Neural progenitor cell (in vitro differentiated cells): Measurements from ENCODE around the gene SEMA3G. TPM values are rescaled to one million over a fixed set of nuclear protein-coding genes. Genes with fewer than 3 reads are reported as not detected.

Experiments used
- DNase-seq: peaks from one replicate; pipeline ENCODE4 v3.0.0-alpha.2; 2016; ENCODE audit warnings: low spot score
- H2AFZ ChIP-seq: fragments of 200-600 bp; sonication (generic); replicated peaks from 2 replicates; pipeline ENCODE4 v1.6.1; 2016; ENCODE audit warnings: antibody characterized with exemption
- H3F3A ChIP-seq: fragments of 200-600 bp; sonication (generic); 2 replicates; pipeline ENCODE4 v1.6.1; 2016; ENCODE audit warnings: antibody characterized with exemption, low read depth
- H3K27ac ChIP-seq: fragments of 200-600 bp; sonication (generic); 2 replicates; pipeline ENCODE4 v1.5.1; 2016; ENCODE audit warnings: mild to moderate bottlenecking
- H3K27me3 ChIP-seq: fragments of 200-600 bp; sonication (generic); 2 replicates; pipeline ENCODE4 v1.6.1; 2016; ENCODE audit warnings: mild to moderate bottlenecking, moderate library complexity
- H3K36me3 ChIP-seq: fragments of 200-600 bp; sonication (generic); 2 replicates; pipeline ENCODE4 v1.5.1; 2016
- H3K4me1 ChIP-seq: fragments of 200-600 bp; sonication (generic); 2 replicates; pipeline ENCODE4 v1.6.1; 2016; ENCODE audit warnings: mixed run types
- H3K4me2 ChIP-seq: fragments of 200-600 bp; sonication (generic); 2 replicates; pipeline ENCODE4 v1.6.1; 2016
- H3K4me3 ChIP-seq: fragments of 200-600 bp; sonication (generic); 2 replicates; pipeline ENCODE4 v1.5.1; 2016
- H3K79me2 ChIP-seq: fragments of 200-600 bp; sonication (generic); 2 replicates; pipeline ENCODE4 v1.6.1; 2016; ENCODE audit warnings: low read depth
- H3K9ac ChIP-seq: fragments of 200-600 bp; sonication (generic); 2 replicates; pipeline ENCODE4 v1.6.1; 2016
- H3K9me3 ChIP-seq: fragments of 200-600 bp; sonication (generic); 2 replicates; pipeline ENCODE4 v1.5.1; 2016; ENCODE audit warnings: low read depth
- H4K20me1 ChIP-seq: fragments of 200-600 bp; sonication (generic); 2 replicates; pipeline ENCODE4 v1.6.1; 2016; ENCODE audit warnings: low read depth
- H3K27ac Mint-ChIP-seq: 3 replicates; pipeline ENCODE4 v1.8.0; 2021; ENCODE audit warnings: mixed read lengths
- H3K27me3 Mint-ChIP-seq: 2 replicates; pipeline ENCODE4 v1.8.0; 2022; ENCODE audit warnings: low read depth, mild to moderate bottlenecking, inconsistent platforms, moderate library complexity, mixed read lengths; ENCODE audit not compliant: insufficient read depth
- H3K36me3 Mint-ChIP-seq: 3 replicates; pipeline ENCODE4 v1.8.0; 2021; ENCODE audit warnings: mixed read lengths
- H3K4me1 Mint-ChIP-seq: 3 replicates; pipeline ENCODE4 v1.8.0; 2021; ENCODE audit warnings: mixed read lengths
- H3K4me3 Mint-ChIP-seq: 3 replicates; pipeline ENCODE4 v1.8.0; 2021; ENCODE audit warnings: mild to moderate bottlenecking, moderate library complexity, mixed read lengths
- H3K9me3 Mint-ChIP-seq: 3 replicates; pipeline ENCODE4 v1.8.0; 2020; ENCODE audit warnings: mixed read lengths
- EZH2 ChIP-seq: fragments of 200-600 bp; sonication (generic); IDR thresholded peaks from 2 replicates; pipeline ENCODE4 v1.6.1; 2017; ENCODE audit warnings: antibody characterized with exemption, mild to moderate bottlenecking, moderate library complexity
- EZH2phosphoT487 ChIP-seq: fragments of 200-600 bp; sonication (generic); IDR thresholded peaks from 2 replicates; pipeline ENCODE4 v1.6.1; 2017; ENCODE audit warnings: antibody characterized with exemption
- total RNA-seq: library from RNA; depleted of rRNA; stranded (reverse); fragments of >200 nt; gene quantifications from 2 replicates; pipeline ENCODE4 v1.2.3, GENCODE V29; 2015; ENCODE audit warnings: low replicate concordance
- TF ChIP-seq, protein P1 (sequence below): fragments of 200-600 bp; sonication (generic); IDR thresholded peaks from 2 replicates; pipeline ENCODE4 v1.5.1; 2017; ENCODE audit warnings: antibody characterized with exemption, mild to moderate bottlenecking

Gene SEMA3G
- total RNA-seq, 1 donor from 2014 or later = 0.79 TPM

DNA sequence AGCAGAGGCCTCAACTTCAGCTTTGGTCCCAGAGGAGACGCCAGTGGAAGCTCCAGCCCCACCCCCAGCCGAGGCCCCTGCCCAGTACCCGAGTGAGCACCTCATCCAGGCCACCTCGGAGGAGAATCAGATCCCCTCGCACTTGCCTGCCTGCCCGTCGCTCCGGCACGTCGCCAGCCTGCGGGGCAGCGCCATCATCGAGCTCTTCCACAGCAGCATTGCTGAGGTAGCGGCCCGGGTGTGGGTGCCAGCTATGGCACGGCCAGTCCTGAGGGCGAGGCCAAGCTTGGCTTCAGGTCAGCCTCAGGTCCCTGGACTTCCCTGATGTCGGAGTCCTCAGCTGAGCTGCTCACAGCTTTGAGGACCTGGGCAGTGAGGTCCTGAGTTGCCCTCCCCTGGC, 44.5 kb upstream of the SEMA3G start:
- Mint-ChIP-seq H3K4me3 (no peak overlapping the region), H3K36me3 (peaks cover 15% of the 10 kb centered on the region), H3K4me1 (peaks cover 16% of the 10 kb centered on the region), H3K27me3 (peaks cover 5% of the 10 kb centered on the region), H3K9me3 (no peaks in the 10 kb centered on the region), H3K27ac (no peak overlapping the region)
- no peak overlapping the region for H3K4me3 ChIP-seq
- H3K9me3 ChIP-seq = no peaks in the 10 kb centered on the region
- peaks cover 22% of the 10 kb centered on the region for H4K20me1 ChIP-seq
- no peak overlapping the region for H2AFZ ChIP-seq
- no peak overlapping the region for H3K9ac ChIP-seq
- TF ChIP-seq EZH2phosphoT487 = no peak
- no peak for TF ChIP-seq EZH2
- TF ChIP-seq, protein P1, sequence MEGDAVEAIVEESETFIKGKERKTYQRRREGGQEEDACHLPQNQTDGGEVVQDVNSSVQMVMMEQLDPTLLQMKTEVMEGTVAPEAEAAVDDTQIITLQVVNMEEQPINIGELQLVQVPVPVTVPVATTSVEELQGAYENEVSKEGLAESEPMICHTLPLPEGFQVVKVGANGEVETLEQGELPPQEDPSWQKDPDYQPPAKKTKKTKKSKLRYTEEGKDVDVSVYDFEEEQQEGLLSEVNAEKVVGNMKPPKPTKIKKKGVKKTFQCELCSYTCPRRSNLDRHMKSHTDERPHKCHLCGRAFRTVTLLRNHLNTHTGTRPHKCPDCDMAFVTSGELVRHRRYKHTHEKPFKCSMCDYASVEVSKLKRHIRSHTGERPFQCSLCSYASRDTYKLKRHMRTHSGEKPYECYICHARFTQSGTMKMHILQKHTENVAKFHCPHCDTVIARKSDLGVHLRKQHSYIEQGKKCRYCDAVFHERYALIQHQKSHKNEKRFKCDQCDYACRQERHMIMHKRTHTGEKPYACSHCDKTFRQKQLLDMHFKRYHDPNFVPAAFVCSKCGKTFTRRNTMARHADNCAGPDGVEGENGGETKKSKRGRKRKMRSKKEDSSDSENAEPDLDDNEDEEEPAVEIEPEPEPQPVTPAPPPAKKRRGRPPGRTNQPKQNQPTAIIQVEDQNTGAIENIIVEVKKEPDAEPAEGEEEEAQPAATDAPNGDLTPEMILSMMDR = no peak
- no peak for DNase-seq
- no peaks in the 10 kb centered on the region for H3K4me1 ChIP-seq
- H3K36me3 ChIP-seq = no peaks in the 10 kb centered on the region
- no peaks in the 10 kb centered on the region for H3K27me3 ChIP-seq
- H3F3A ChIP-seq = peaks cover 6% of the 10 kb centered on the region
- no peaks in the 10 kb centered on the region for H3K79me2 ChIP-seq
- H3K27ac ChIP-seq = no peak overlapping the region
- H3K4me2 ChIP-seq = no peak overlapping the region

DNA sequence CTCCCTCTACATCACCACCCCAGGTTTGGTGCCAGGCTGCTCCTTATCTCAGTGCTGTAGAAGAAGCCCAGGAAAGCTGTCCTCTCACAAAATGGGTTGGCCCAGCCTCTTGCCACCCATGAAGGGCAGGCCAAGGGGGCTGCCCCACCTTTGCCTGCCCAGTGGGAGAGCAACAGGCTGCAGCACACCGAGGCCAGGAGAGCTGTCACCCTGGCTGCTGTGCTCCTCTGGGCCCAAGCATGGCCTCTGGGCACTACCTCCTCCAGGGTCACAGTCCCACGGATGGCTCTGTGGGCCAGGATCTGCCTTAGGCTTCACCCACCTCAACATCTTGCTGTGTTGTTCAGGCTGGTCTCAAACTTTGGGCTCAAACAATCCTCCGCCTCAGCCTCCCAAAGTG, 43.8 kb upstream of the SEMA3G start:
- Histone ChIP-seq H3K27me3 (no peaks in the 10 kb centered on the region), H3K27ac (no peak overlapping the region), H3K4me3 (no peak overlapping the region), H3K9me3 (no peaks in the 10 kb centered on the region), H3K36me3 (no peaks in the 10 kb centered on the region), H3K79me2 (no peaks in the 10 kb centered on the region), H3K4me2 (no peak overlapping the region), H4K20me1 (peaks cover 22% of the 10 kb centered on the region), H2AFZ (no peak overlapping the region), H3F3A (no peaks in the 10 kb centered on the region), H3K9ac (no peak overlapping the region), H3K4me1 (no peaks in the 10 kb centered on the region)
- Mint-ChIP-seq H3K36me3 (peaks cover 20% of the 10 kb centered on the region), H3K4me3 (no peak overlapping the region), H3K27ac (no peak overlapping the region), H3K27me3 (peaks cover 2% of the 10 kb centered on the region), H3K4me1 (peaks cover 18% of the 10 kb centered on the region), H3K9me3 (no peaks in the 10 kb centered on the region)
- no peak for DNase-seq
- TF ChIP-seq, protein P1 = no peak
- no peak for TF ChIP-seq EZH2
- TF ChIP-seq EZH2phosphoT487 = no peak

DNA sequence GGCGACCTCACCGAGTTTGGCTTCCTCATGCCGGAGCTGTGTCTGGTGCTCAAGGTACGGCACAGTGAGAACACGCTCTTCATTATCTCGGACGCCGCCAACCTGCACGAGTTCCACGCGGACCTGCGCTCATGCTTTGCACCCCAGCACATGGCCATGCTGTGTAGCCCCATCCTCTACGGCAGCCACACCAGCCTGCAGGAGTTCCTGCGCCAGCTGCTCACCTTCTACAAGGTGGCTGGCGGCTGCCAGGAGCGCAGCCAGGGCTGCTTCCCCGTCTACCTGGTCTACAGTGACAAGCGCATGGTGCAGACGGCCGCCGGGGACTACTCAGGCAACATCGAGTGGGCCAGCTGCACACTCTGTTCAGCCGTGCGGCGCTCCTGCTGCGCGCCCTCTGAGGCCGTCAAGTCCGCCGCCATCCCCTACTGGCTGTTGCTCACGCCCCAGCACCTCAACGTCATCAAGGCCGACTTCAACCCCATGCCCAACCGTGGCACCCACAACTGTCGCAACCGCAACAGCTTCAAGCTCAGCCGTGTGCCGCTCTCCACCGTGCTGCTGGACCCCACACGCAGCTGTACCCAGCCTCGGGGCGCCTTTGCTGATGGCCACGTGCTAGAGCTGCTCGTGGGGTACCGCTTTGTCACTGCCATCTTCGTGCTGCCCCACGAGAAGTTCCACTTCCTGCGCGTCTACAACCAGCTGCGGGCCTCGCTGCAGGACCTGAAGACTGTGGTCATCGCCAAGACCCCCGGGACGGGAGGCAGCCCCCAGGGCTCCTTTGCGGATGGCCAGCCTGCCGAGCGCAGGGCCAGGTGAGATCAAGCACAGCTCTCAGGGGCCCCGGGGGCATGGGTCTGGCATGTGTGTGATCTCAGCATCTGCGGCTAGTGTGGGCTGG, 43.1 kb upstream of the SEMA3G start:
- H3K27ac ChIP-seq = no peak overlapping the region
- Mint-ChIP-seq H3K4me1 (peaks cover 19% of the 10 kb centered on the region), H3K9me3 (no peaks in the 10 kb centered on the region), H3K4me3 (no peak overlapping the region), H3K27ac (no peak overlapping the region), H3K27me3 (peaks cover 2% of the 10 kb centered on the region), H3K36me3 (peaks cover 20% of the 10 kb centered on the region)
- no peak overlapping the region for H2AFZ ChIP-seq
- no peak overlapping the region for H3K9ac ChIP-seq
- H4K20me1 ChIP-seq = peaks cover 15% of the 10 kb centered on the region
- H3K36me3 ChIP-seq = no peaks in the 10 kb centered on the region
- no peak for DNase-seq
- H3K4me3 ChIP-seq = no peak overlapping the region
- no peaks in the 10 kb centered on the region for H3F3A ChIP-seq
- H3K4me2 ChIP-seq = no peak overlapping the region
- H3K27me3 ChIP-seq = no peaks in the 10 kb centered on the region
- H3K79me2 ChIP-seq = no peaks in the 10 kb centered on the region
- TF ChIP-seq, protein P1 = no peak
- TF ChIP-seq EZH2phosphoT487 (no peak), EZH2 (no peak)
- H3K9me3 ChIP-seq = no peaks in the 10 kb centered on the region
- no peaks in the 10 kb centered on the region for H3K4me1 ChIP-seq
